ENCODE results near the gene PITHD1. TPM values are rescaled to one million over a fixed set of nuclear protein-coding genes. Genes with fewer than 3 reads are reported as not detected.
"Not testable (repeated sequence)": the region's sequence is repeated elsewhere in the genome, so short reads cannot be mapped to it uniquely, and the experiment has no call there.

The PITHD1 gene
- 47.2 TPM for polyA plus RNA-seq (2013, experiment 1 of 4)
- polyA plus RNA-seq (2013, experiment 2 of 4), result 57.1 TPM
- polyA plus RNA-seq (2013, experiment 3 of 4), result 50.7 TPM
- 49.8 TPM for polyA plus RNA-seq (2013, experiment 4 of 4)

- Histone ChIP-seq H3K27me3 (ENCODE audit: control insufficient read depth, insufficient read depth, low read length, poor library complexity, severe bottlenecking) (no peaks in the 10 kb centered on the region), H3K9me3 (ENCODE audit: control insufficient read depth, low read length) (no peaks in the 10 kb centered on the region), H3K4me1 (ENCODE audit: control insufficient read depth, insufficient read depth, low read length) (peaks cover 8% of the 10 kb centered on the region), H3K36me3 (ENCODE audit: control insufficient read depth, insufficient read depth, low read length) (peaks cover 6% of the 10 kb centered on the region), H3K4me3 (ENCODE audit: insufficient read depth, low read depth, low read length) (peak within 1 kb of the TSS; percentile 90), H3K27ac (ENCODE audit: insufficient read depth, low read depth, low read length, poor library complexity, severe bottlenecking) (peak within 1 kb of the TSS; percentile 64)
- 0% methylated on average over 86 to 89 of the region's 91 CpGs for WGBS, 2 experiments
Observed at GRCh38 chr1:23777979-23778814, at the start of gene PITHD1. PITHD1 (plus strand) TSS chr1:23778418; CDS start chr1:23778516, 98 bp downstream.

GRCh38 chr1:23732363-23733224 is 45.6 kb upstream of the PITHD1 start:
- H3K4me1 ChIP-seq (ENCODE audit: control insufficient read depth, insufficient read depth, low read length), result no peaks in the 10 kb centered on the region
- 95 to 96% methylated on average over 10 of the region's 10 CpGs for WGBS, 2 experiments
- H3K9me3 ChIP-seq (ENCODE audit: control insufficient read depth, low read length), result no peaks in the 10 kb centered on the region
- H3K27me3 ChIP-seq (ENCODE audit: control insufficient read depth, insufficient read depth, low read length, poor library complexity, severe bottlenecking), result no peaks in the 10 kb centered on the region
- no peak overlapping the region for H3K27ac ChIP-seq (ENCODE audit: insufficient read depth, low read depth, low read length, poor library complexity, severe bottlenecking)
- no peaks in the 10 kb centered on the region for H3K36me3 ChIP-seq (ENCODE audit: control insufficient read depth, insufficient read depth, low read length)
- H3K4me3 ChIP-seq (ENCODE audit: insufficient read depth, low read depth, low read length), result no peak overlapping the region

GRCh38 chr1:23733281-23733680 is 44.9 kb upstream of the PITHD1 start:
- not testable (repeated sequence) for H3K27me3 ChIP-seq (ENCODE audit: control insufficient read depth, insufficient read depth, low read length, poor library complexity, severe bottlenecking); H3K36me3 ChIP-seq (ENCODE audit: control insufficient read depth, insufficient read depth, low read length); H3K4me3 ChIP-seq (ENCODE audit: insufficient read depth, low read depth, low read length); H3K4me1 ChIP-seq (ENCODE audit: control insufficient read depth, insufficient read depth, low read length); H3K27ac ChIP-seq (ENCODE audit: insufficient read depth, low read depth, low read length, poor library complexity, severe bottlenecking); H3K9me3 ChIP-seq (ENCODE audit: control insufficient read depth, low read length)
- 92 to 96% methylated on average over 5 of the region's 5 CpGs for WGBS, 2 experiments

GRCh38 chr1:23736437-23737134 is 41.6 kb upstream of the PITHD1 start:
- no peak overlapping the region for H3K27ac ChIP-seq (ENCODE audit: insufficient read depth, low read depth, low read length, poor library complexity, severe bottlenecking)
- H3K9me3 ChIP-seq (ENCODE audit: control insufficient read depth, low read length), result no peaks in the 10 kb centered on the region
- H3K4me1 ChIP-seq (ENCODE audit: control insufficient read depth, insufficient read depth, low read length), result no peaks in the 10 kb centered on the region
- WGBS, 2 experiments, result 92 to 96% methylated on average over 7 of the region's 7 CpGs
- H3K27me3 ChIP-seq (ENCODE audit: control insufficient read depth, insufficient read depth, low read length, poor library complexity, severe bottlenecking), result no peaks in the 10 kb centered on the region
- no peak overlapping the region for H3K4me3 ChIP-seq (ENCODE audit: insufficient read depth, low read depth, low read length)
- no peaks in the 10 kb centered on the region for H3K36me3 ChIP-seq (ENCODE audit: control insufficient read depth, insufficient read depth, low read length)

- no peaks in the 10 kb centered on the region for H3K27me3 ChIP-seq (ENCODE audit: control insufficient read depth, insufficient read depth, low read length, poor library complexity, severe bottlenecking)
- H3K9me3 ChIP-seq (ENCODE audit: control insufficient read depth, low read length), result no peaks in the 10 kb centered on the region
- H3K36me3 ChIP-seq (ENCODE audit: control insufficient read depth, insufficient read depth, low read length), result no peaks in the 10 kb centered on the region
- no peak overlapping the region for H3K4me3 ChIP-seq (ENCODE audit: insufficient read depth, low read depth, low read length)
- no peak overlapping the region for H3K27ac ChIP-seq (ENCODE audit: insufficient read depth, low read depth, low read length, poor library complexity, severe bottlenecking)
- no peaks in the 10 kb centered on the region for H3K4me1 ChIP-seq (ENCODE audit: control insufficient read depth, insufficient read depth, low read length)
- 96 to 97% methylated on average over 4 to 5 of the region's 5 CpGs for WGBS, 2 experiments
Observed at GRCh38 chr1:23741609-23742008, 36.6 kb upstream of the PITHD1 start.

- Histone ChIP-seq H3K4me3 (ENCODE audit: insufficient read depth, low read depth, low read length) (peak overlapping the region; percentile 68), H3K27ac (ENCODE audit: insufficient read depth, low read depth, low read length, poor library complexity, severe bottlenecking) (no peak overlapping the region)
- WGBS, 2 experiments, result 16% methylated on average over 28 of the region's 28 CpGs
Observed at GRCh38 chr1:23742670-23743286, 35.4 kb upstream of the PITHD1 start.

GRCh38 chr1:23743287-23744152 is 34.7 kb upstream of the PITHD1 start, which contains the start of gene ELOA:
ELOA (plus strand) TSS chr1:23743471; CDS start chr1:23743504, 33 bp downstream.
- H3K4me3 ChIP-seq (ENCODE audit: insufficient read depth, low read depth, low read length), result peak within 1 kb of the TSS; percentile 68
- 0% methylated on average over 119 of the region's 119 CpGs for WGBS, 2 experiments
- no peaks in the 10 kb centered on the region for H3K27me3 ChIP-seq (ENCODE audit: control insufficient read depth, insufficient read depth, low read length, poor library complexity, severe bottlenecking)
- no peak within 1 kb of the TSS for H3K27ac ChIP-seq (ENCODE audit: insufficient read depth, low read depth, low read length, poor library complexity, severe bottlenecking)
- H3K9me3 ChIP-seq (ENCODE audit: control insufficient read depth, low read length), result no peaks in the 10 kb centered on the region
- H3K36me3 ChIP-seq (ENCODE audit: control insufficient read depth, insufficient read depth, low read length), result no peaks in the 10 kb centered on the region
- no peaks in the 10 kb centered on the region for H3K4me1 ChIP-seq (ENCODE audit: control insufficient read depth, insufficient read depth, low read length)

More at GRCh38 chr1:23742670-23743286, 35.4 kb upstream of the PITHD1 start:
- no peaks in the 10 kb centered on the region for H3K36me3 ChIP-seq (ENCODE audit: control insufficient read depth, insufficient read depth, low read length)
- H3K27me3 ChIP-seq (ENCODE audit: control insufficient read depth, insufficient read depth, low read length, poor library complexity, severe bottlenecking), result no peaks in the 10 kb centered on the region
- H3K9me3 ChIP-seq (ENCODE audit: control insufficient read depth, low read length), result no peaks in the 10 kb centered on the region
- H3K4me1 ChIP-seq (ENCODE audit: control insufficient read depth, insufficient read depth, low read length), result no peaks in the 10 kb centered on the region

- no peaks in the 10 kb centered on the region for H3K9me3 ChIP-seq (ENCODE audit: control insufficient read depth, low read length)
- no peaks in the 10 kb centered on the region for H3K27me3 ChIP-seq (ENCODE audit: control insufficient read depth, insufficient read depth, low read length, poor library complexity, severe bottlenecking)
- 96 to 100% methylated on average over 1 of the region's 1 CpG for WGBS, 2 experiments
- peaks cover 2% of the 10 kb centered on the region for H3K36me3 ChIP-seq (ENCODE audit: control insufficient read depth, insufficient read depth, low read length)
- no peaks in the 10 kb centered on the region for H3K4me1 ChIP-seq (ENCODE audit: control insufficient read depth, insufficient read depth, low read length)
- no peak overlapping the region for H3K27ac ChIP-seq (ENCODE audit: insufficient read depth, low read depth, low read length, poor library complexity, severe bottlenecking)
- no peak overlapping the region for H3K4me3 ChIP-seq (ENCODE audit: insufficient read depth, low read depth, low read length)
Observed at GRCh38 chr1:23745515-23745914, 32.7 kb upstream of the PITHD1 start.

GRCh38 chr1:23748016-23748415 is 30.2 kb upstream of the PITHD1 start:
- no peaks in the 10 kb centered on the region for H3K9me3 ChIP-seq (ENCODE audit: control insufficient read depth, low read length)
- 95 to 96% methylated on average over 3 of the region's 3 CpGs for WGBS, 2 experiments
- H3K27me3 ChIP-seq (ENCODE audit: control insufficient read depth, insufficient read depth, low read length, poor library complexity, severe bottlenecking), result no peaks in the 10 kb centered on the region
- H3K36me3 ChIP-seq (ENCODE audit: control insufficient read depth, insufficient read depth, low read length), result peaks cover 24% of the 10 kb centered on the region
- H3K4me3 ChIP-seq (ENCODE audit: insufficient read depth, low read depth, low read length), result no peak overlapping the region
- H3K27ac ChIP-seq (ENCODE audit: insufficient read depth, low read depth, low read length, poor library complexity, severe bottlenecking), result no peak overlapping the region
- no peaks in the 10 kb centered on the region for H3K4me1 ChIP-seq (ENCODE audit: control insufficient read depth, insufficient read depth, low read length)

Data from ectodermal cell (in vitro differentiated cells).